COLO829 (cell line): ENCODE measurements around the gene DLG5.

Experiments used
- DNase-seq: peaks from one replicate; pipeline ENCODE4 v3.0.0; 2012; ENCODE audit warnings: low spot score

The DLG5 gene

GRCh38 chr10:77843264-77843663 is 83.3 kb downstream of the DLG5 start:
- DNase-seq, result no peak

DNA sequence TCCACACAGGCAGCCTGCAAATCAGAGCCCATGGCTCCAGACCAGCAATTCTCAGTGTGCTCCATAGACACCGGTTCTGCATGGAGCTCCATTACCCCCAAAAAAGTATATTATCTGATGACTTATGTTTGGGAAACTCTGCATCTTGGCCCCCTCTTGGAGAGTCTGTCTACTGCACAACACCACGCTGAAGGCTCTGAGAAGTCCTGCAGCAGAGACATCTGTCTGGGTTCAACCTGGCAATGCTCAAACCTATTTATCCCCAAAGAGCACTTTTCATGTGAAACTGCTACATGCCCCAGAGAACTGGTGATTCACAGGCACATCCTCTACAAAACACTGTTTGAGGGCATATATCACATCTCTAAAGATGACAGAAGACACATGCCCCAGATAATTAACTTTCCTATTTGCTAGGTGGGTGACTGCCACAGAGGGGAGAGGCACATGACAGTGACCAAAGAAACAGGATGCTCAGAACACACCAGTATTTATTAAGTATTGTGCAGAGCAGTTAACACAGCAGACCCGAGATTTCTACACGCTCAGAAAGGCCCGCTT is 83.8 kb downstream of the DLG5 start:
- DNase-seq, result no peak

GRCh38 chr10:77841711-77842375 is 84.7 kb downstream of the DLG5 start:
- DNase-seq, result no peak

DNA sequence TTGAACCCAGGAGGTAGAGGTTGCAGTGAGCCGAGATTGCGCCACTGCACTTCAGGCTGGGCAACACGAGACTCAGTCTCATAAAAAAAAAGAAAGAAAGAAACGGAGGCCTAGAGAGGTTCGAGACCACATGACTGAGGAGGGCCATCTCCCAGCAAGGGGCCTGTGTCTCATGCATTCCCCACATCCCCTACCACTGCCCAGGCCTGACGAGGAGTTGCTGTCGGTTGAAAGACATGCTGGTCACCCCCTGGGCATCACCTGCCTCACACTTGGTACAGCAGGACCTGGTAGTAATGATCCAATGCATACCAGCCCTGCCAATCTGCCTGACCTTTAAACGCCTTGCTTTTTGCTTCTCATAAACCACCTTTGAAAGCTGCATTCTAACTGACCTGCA is 85.9 kb downstream of the DLG5 start:
- no peak for DNase-seq

- no peak for DNase-seq
These were observed 88.5 kb downstream of the DLG5 start for GRCh38 chr10:77837925-77838595.

DNA sequence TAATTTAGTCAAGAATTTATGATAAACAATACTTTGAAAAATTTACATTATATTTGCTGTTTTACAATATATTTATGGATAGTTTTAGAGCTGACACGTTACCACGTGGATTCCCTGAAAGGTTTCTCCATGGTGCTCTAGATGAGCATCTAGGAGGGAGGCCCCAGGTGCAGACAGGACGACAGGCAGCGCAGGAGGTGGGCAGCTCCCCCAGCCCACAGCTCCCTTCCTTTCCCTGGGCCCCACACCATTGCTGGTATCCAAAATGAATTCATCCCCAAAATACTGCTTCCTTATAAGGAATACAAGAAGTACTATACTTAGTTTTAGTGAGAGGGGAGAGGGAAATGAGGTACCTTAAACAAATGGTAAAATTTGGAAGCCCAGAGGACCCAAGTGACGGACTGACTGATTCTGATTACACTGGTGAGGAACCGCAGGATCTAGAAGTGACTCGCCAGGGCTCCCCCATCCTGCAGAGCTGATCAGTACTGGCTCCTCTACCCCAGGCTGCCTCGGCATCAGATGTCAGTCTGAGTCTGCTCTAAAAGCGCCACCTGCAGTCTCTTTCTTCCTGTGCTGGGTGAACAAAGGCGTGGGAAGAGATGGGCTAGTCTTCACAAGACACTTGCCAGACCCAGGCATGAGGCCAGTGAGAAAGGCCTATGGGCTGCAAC is 89.2 kb downstream of the DLG5 start:
- no peak for DNase-seq

DNA sequence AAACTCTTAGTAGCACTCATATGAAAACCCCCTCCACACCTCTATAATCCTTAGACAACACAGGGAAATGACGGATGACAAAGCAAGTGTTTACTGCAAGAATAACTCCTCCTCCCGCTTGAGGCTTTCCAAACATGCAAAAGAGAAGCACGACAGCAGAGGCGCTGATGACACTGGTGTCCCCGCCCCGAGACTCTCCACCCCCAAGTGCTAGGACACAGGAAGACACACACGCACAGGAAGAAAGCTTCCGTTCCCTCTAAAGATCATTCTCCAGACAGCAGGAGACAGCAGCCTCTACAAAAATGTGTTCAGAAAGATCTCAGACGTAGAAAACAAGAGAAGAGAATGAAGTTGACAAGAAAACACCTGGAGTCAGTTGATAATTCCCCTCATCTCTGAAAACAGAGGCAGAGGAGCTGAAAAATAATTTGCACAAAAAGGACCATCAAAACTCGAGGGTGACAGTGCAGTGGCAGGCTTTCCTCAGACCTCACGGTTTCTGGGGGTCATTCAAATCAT is 90.2 kb downstream of the DLG5 start:
- DNase-seq, result no peak

DNA sequence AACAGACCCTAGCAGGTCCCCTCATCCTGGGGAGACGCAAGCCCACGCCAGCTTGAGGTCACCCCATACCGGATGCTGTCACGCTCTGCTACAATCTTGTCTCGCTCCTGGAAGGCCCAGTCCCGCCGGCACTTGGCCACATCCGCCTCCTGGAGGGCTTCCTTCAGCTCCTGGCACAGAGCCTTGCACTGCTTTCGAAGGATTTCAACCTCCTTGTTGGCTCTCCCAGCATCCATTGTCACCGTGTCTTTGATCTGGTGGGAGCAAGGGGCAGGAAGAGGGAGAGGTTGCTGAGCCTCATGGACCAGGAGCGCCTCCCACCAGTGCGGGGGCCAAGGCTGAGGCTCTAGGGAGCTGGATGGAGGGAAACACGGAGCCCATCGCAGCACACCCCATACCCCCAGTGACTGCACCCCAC is 90.9 kb downstream of the DLG5 start:
- no peak for DNase-seq

- no peak for DNase-seq
These were observed 91.4 kb downstream of the DLG5 start for GRCh38 chr10:77834943-77835668.

GRCh38 chr10:77834540-77834939 is 92.0 kb downstream of the DLG5 start:
- DNase-seq, result no peak

- DNase-seq, result no peak
These were observed 92.8 kb downstream of the DLG5 start for GRCh38 chr10:77833792-77834191.

DNA sequence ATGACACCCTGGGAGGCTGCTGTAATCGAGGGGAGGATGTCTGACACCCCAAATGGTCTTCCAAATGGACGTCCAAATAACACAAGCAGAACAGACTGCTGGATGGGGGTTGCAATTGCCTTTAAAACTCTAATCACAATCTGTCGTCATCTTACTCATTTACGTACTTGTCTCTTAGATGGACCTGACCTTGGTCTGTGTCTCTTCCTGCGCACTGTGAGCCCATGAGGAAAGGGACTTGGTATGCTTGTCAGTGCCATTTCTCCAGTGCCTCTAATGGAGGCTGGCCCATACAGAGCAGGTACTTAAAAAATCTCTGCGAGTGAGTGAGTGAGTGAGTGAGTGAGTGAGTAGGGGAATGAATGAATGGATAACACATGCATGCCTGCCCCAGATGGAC is 93.3 kb downstream of the DLG5 start:
- DNase-seq, result no peak

DNA sequence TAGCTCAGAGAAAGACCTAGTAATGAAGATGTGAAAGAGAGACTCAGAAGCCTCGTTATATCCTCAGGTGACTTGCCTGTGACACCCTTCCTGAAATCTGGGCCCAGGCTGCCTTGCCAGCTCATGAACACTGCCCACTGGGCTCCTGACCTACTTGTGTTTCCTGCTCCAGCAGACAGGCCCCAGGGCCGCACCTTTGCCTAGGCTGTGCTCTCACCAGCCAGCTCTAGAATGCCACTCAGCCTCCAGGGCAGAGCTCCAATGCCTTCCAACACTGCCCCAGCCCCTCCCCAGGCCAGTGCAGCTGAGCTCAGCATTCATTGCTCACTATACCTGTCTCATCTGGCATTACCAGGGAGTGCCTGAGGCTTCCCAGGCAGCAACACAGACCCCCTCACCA is 94.3 kb downstream of the DLG5 start:
- no peak for DNase-seq

GRCh38 chr10:77829356-77829755 is 97.2 kb downstream of the DLG5 start:
- no peak for DNase-seq

GRCh38 chr10:77828377-77828776 is 98.2 kb downstream of the DLG5 start:
- no peak for DNase-seq

- DNase-seq, result peak; percentile 1
These were observed 99.2 kb downstream of the DLG5 start for GRCh38 chr10:77827366-77827765.

DNA sequence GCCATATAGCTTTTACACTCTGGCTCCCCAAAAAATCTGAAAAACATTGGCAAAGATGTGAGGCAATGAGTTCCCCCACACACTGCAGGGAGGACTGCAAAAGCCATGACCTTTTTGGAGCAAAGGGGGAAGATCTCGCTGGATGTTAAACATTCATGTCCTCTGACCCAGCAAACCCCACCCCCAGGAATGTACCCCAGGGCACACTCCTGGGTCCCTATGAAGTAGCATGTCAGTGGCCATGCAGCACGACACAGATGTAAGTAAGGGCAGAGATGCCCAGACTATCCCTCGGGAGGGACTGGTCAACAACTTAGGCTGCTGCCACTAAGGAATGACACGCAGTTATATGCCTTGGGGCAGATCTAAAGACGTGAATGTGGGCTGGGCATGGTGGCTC is 100.6 kb downstream of the DLG5 start:
- DNase-seq, result no peak

GRCh38 chr10:77824908-77825307 is 101.6 kb downstream of the DLG5 start:
- DNase-seq, result no peak

GRCh38 chr10:77823811-77824542 is 102.6 kb downstream of the DLG5 start:
- DNase-seq, result no peak

GRCh38 chr10:77821551-77821950 is 105.0 kb downstream of the DLG5 start:
- DNase-seq, result no peak

DNA sequence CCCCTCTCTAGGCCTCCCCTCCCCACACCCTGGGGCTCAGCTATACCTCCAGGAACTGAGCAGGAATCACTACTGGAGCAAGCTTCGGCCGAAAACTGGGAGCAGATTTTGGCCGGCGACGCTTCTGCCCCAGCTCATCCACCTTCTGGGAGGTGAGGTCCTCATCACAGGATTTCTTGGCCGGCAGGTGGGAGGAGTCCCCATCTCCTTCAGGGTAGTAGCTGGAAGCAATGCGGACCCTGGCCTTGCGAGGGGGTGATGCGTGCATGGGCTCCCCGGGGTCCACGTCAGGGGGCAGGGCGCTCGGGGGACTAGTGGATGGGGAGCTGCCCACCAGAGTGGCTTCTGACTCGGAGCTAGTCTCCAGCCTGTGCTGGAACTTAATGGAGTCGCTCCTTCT is 105.5 kb downstream of the DLG5 start:
- no peak for DNase-seq

- no peak for DNase-seq
These were observed 106.2 kb downstream of the DLG5 start for GRCh38 chr10:77820349-77820748.
